Memory B cell (primary cell): Measurements from ENCODE around the gene ITGB3.
"Not testable (repeated sequence)": the region's sequence is repeated elsewhere in the genome, so short reads cannot be mapped to it uniquely, and the experiment has no call there.

Experiments
- ATAC-seq: fragments of 150-1000 bp; cut with Tn5 transposase; 2 replicates; pipeline ENCODE4 v1.10.0; 2021; ENCODE audit warnings: low read depth, mild to moderate bottlenecking, moderate library complexity
- DNase-seq, 2 donors: peaks; one replicate each; pipeline ENCODE4 v3.0.0; 2022; ENCODE audit warnings: low spot score in 2 of 2
- H3K27ac Mint-ChIP-seq: one replicate; pipeline ENCODE4 v1.8.0; 2022; ENCODE audit warnings: mild to moderate bottlenecking, moderate library complexity, mixed read lengths
- H3K27me3 Mint-ChIP-seq: one replicate; pipeline ENCODE4 v1.8.0; 2022; ENCODE audit warnings: mixed read lengths
- H3K36me3 Mint-ChIP-seq: one replicate; pipeline ENCODE4 v1.8.0; 2022; ENCODE audit warnings: mild to moderate bottlenecking, mixed read lengths
- H3K4me1 Mint-ChIP-seq: one replicate; pipeline ENCODE4 v1.8.0; 2022; ENCODE audit warnings: mixed read lengths
- H3K4me3 Mint-ChIP-seq: one replicate; pipeline ENCODE4 v1.8.0; 2022; ENCODE audit warnings: mild to moderate bottlenecking, moderate library complexity, mixed read lengths
- H3K9me3 Mint-ChIP-seq: one replicate; pipeline ENCODE4 v1.8.0; 2022; ENCODE audit warnings: mixed read lengths

The ITGB3 gene

GRCh38 chr17:47267354-47267828, 13.8 kb downstream of the ITGB3 start:
- DNase-seq: no peak
- peaks cover 6% of the 10 kb centered on the region for H3K9me3 Mint-ChIP-seq
- H3K4me1 Mint-ChIP-seq: peaks cover 20% of the 10 kb centered on the region
- peaks cover 7% of the 10 kb centered on the region for H3K36me3 Mint-ChIP-seq
- no peaks in the 10 kb centered on the region for H3K27me3 Mint-ChIP-seq
- no peak for ATAC-seq
- no peak overlapping the region for H3K4me3 Mint-ChIP-seq
- H3K27ac Mint-ChIP-seq: no peak overlapping the region

GRCh38 chr17:47268964-47269363, 15.3 kb downstream of the ITGB3 start:
- DNase-seq, H3K36me3 Mint-ChIP-seq, H3K27ac Mint-ChIP-seq, H3K27me3 Mint-ChIP-seq, H3K9me3 Mint-ChIP-seq, H3K4me3 Mint-ChIP-seq, ATAC-seq: not testable (repeated sequence)
- peaks cover 11% of the 10 kb centered on the region for H3K4me1 Mint-ChIP-seq

GRCh38 chr17:47269561-47270280, 16.1 kb downstream of the ITGB3 start:
- not testable (repeated sequence) for DNase-seq, H3K36me3 Mint-ChIP-seq, H3K4me1 Mint-ChIP-seq, H3K9me3 Mint-ChIP-seq, H3K4me3 Mint-ChIP-seq, H3K27me3 Mint-ChIP-seq, ATAC-seq, H3K27ac Mint-ChIP-seq

- ATAC-seq (no peak), DNase-seq (no peak)
- Mint-ChIP-seq H3K4me1 (peaks cover 12% of the 10 kb centered on the region), H3K4me3 (no peak overlapping the region), H3K36me3 (peaks cover 7% of the 10 kb centered on the region), H3K9me3 (peaks cover 6% of the 10 kb centered on the region), H3K27ac (no peak overlapping the region), H3K27me3 (no peaks in the 10 kb centered on the region)
Measured at GRCh38 chr17:47270946-47271705, 17.5 kb downstream of the ITGB3 start.

- Mint-ChIP-seq H3K4me3 (no peak overlapping the region), H3K36me3 (peaks cover 7% of the 10 kb centered on the region), H3K4me1 (peaks cover 17% of the 10 kb centered on the region), H3K27ac (no peak overlapping the region), H3K9me3 (peaks cover 6% of the 10 kb centered on the region), H3K27me3 (no peaks in the 10 kb centered on the region)
- DNase-seq (no peak), ATAC-seq (no peak)
Measured at GRCh38 chr17:47272491-47272890, 18.9 kb downstream of the ITGB3 start.

GRCh38 chr17:47273245-47273644, 19.6 kb downstream of the ITGB3 start:
- H3K4me1 Mint-ChIP-seq: peaks cover 21% of the 10 kb centered on the region
- peaks cover 6% of the 10 kb centered on the region for H3K9me3 Mint-ChIP-seq
- H3K4me3 Mint-ChIP-seq: no peak overlapping the region
- H3K36me3 Mint-ChIP-seq: peaks cover 6% of the 10 kb centered on the region
- DNase-seq: no peak
- H3K27ac Mint-ChIP-seq: no peak overlapping the region
- ATAC-seq: no peak
- no peaks in the 10 kb centered on the region for H3K27me3 Mint-ChIP-seq

GRCh38 chr17:47274319-47275069, 20.9 kb downstream of the ITGB3 start:
- no peak for DNase-seq
- peaks cover 2% of the 10 kb centered on the region for H3K36me3 Mint-ChIP-seq
- H3K4me3 Mint-ChIP-seq: no peak overlapping the region
- H3K4me1 Mint-ChIP-seq: peaks cover 30% of the 10 kb centered on the region
- peaks cover 3% of the 10 kb centered on the region for H3K9me3 Mint-ChIP-seq
- H3K27ac Mint-ChIP-seq: peak overlapping the region; percentile 28
- no peaks in the 10 kb centered on the region for H3K27me3 Mint-ChIP-seq
- no peak for ATAC-seq

- peak overlapping the region; percentile 37 for H3K4me3 Mint-ChIP-seq
- DNase-seq: no peak
Measured at GRCh38 chr17:47275245-47275984, 21.8 kb downstream of the ITGB3 start.

GRCh38 chr17:47276444-47276843, 22.8 kb downstream of the ITGB3 start:
- Mint-ChIP-seq H3K4me3 (no peak overlapping the region), H3K27ac (no peak overlapping the region), H3K4me1 (peaks cover 38% of the 10 kb centered on the region), H3K9me3 (no peaks in the 10 kb centered on the region), H3K27me3 (no peaks in the 10 kb centered on the region), H3K36me3 (no peaks in the 10 kb centered on the region)
- ATAC-seq: no peak
- DNase-seq: no peak

More at GRCh38 chr17:47275245-47275984, 21.8 kb downstream of the ITGB3 start:
- Mint-ChIP-seq H3K9me3 (no peaks in the 10 kb centered on the region), H3K27me3 (no peaks in the 10 kb centered on the region), H3K4me1 (peaks cover 32% of the 10 kb centered on the region), H3K27ac (peak overlapping the region; percentile 28), H3K36me3 (no peaks in the 10 kb centered on the region)
- ATAC-seq: no peak

GRCh38 chr17:47276868-47277267, 23.2 kb downstream of the ITGB3 start:
- no peaks in the 10 kb centered on the region for H3K36me3 Mint-ChIP-seq
- no peaks in the 10 kb centered on the region for H3K27me3 Mint-ChIP-seq
- no peak overlapping the region for H3K4me3 Mint-ChIP-seq
- H3K4me1 Mint-ChIP-seq: peaks cover 40% of the 10 kb centered on the region
- no peak for ATAC-seq
- DNase-seq: no peak
- H3K9me3 Mint-ChIP-seq: no peaks in the 10 kb centered on the region
- H3K27ac Mint-ChIP-seq: no peak overlapping the region

GRCh38 chr17:47277921-47278320, 24.3 kb downstream of the ITGB3 start:
- H3K36me3 Mint-ChIP-seq: no peaks in the 10 kb centered on the region
- H3K4me1 Mint-ChIP-seq: peaks cover 43% of the 10 kb centered on the region
- H3K4me3 Mint-ChIP-seq: no peak overlapping the region
- ATAC-seq (no peak), DNase-seq (no peak)
- H3K9me3 Mint-ChIP-seq: no peaks in the 10 kb centered on the region
- H3K27ac Mint-ChIP-seq: peak overlapping the region; percentile 92
- H3K27me3 Mint-ChIP-seq: no peaks in the 10 kb centered on the region

- peaks cover 43% of the 10 kb centered on the region for H3K4me1 Mint-ChIP-seq
- H3K27ac Mint-ChIP-seq: peak overlapping the region; percentile 92
- no peaks in the 10 kb centered on the region for H3K9me3 Mint-ChIP-seq
- H3K4me3 Mint-ChIP-seq: peak overlapping the region; percentile 43
- no peaks in the 10 kb centered on the region for H3K27me3 Mint-ChIP-seq
- DNase-seq (no peak), ATAC-seq (no peak)
- H3K36me3 Mint-ChIP-seq: no peaks in the 10 kb centered on the region
Measured at GRCh38 chr17:47278561-47278960, 24.9 kb downstream of the ITGB3 start.

GRCh38 chr17:47279062-47279801, 25.6 kb downstream of the ITGB3 start:
- DNase-seq: peak; percentile 20 to 46
- H3K9me3 Mint-ChIP-seq: no peaks in the 10 kb centered on the region
- H3K4me3 Mint-ChIP-seq: peak overlapping the region; percentile 43
- peaks cover 46% of the 10 kb centered on the region for H3K4me1 Mint-ChIP-seq
- H3K27ac Mint-ChIP-seq: peak overlapping the region; percentile 92
- peak; percentile 98 for ATAC-seq
- no peaks in the 10 kb centered on the region for H3K36me3 Mint-ChIP-seq
- no peaks in the 10 kb centered on the region for H3K27me3 Mint-ChIP-seq
